GM18909 (cell line): ENCODE data around the gene NOXRED1.

Experiments
- ATAC-seq: cut with Tn5 transposase; IDR thresholded peaks from one replicate; pipeline ENCODE4 v1.9.1; 2021; ENCODE audit warnings: mild to moderate bottlenecking; ENCODE audit not compliant: unreplicated experiment, poor library complexity

NOXRED1 gene

DNA sequence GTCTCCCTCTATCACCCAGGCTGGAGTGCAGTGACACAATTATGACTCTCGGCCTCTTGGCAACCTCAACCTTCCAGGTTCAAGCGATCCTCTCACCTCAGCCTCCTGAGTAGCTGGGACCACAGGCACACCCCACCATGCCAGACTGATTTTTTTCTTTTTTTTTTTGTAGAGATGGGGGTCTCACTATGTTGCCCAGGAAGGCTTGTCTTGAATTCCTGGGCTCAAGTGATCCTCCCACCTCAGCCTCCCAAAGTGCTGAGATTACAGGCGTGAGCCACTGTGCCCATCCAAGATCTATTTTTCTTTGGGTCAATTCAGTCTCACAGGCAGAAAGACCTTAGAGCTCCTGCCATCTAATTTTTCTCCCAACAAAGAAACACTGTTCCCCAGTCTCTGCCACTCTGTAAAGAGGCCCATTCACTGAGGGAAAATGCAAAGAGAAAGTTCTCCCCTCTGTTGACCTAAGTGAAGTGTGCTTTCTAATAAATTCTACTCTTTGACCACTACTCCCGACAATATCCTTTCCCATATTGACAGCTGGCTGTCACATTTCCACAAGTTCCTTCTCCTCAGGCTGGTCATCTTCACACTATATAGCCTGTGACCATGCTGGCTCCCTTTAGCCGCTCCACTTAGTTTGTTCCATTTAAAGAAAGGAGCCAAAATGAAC lies 69.7 kb downstream of the NOXRED1 start:
- no peak for ATAC-seq

DNA sequence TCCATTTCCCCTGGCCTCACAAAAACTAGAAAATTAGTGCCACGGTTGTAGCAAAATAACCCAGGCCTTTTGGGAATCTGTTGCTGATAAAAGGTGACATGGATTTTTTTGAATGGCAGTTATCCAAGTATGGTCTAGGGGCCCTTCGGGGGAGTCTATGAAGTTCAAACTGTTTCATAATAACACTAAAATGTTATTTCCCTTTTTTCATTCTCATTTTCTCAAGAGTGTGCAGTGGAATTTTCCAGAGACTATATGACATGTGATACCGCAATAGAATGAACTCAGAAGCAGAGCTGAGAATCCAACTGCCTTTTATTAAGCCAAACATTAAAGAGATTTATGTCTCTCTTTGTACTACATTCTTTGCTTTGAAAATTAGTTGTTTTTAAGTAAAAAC lies 75.6 kb downstream of the NOXRED1 start:
- no peak for ATAC-seq

DNA sequence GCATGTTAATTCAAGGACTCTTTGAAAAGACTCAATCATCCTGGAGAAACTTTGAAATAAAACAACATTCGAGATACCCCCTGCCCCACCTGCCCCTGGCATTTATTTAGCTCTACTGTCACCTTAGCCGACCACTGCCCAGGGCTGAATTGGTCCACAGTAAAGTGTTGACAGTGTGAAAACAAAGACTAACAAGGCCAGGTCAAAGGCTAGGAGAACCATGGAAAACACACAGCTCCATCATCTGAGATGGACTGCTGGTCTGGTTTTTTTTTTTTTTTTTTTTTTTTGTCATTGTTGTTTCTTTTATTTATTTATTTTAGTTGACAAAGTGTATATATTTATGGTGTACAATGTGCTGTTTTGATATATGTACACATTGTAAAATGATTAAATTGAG lies 76.8 kb downstream of the NOXRED1 start:
- no peak for ATAC-seq

DNA sequence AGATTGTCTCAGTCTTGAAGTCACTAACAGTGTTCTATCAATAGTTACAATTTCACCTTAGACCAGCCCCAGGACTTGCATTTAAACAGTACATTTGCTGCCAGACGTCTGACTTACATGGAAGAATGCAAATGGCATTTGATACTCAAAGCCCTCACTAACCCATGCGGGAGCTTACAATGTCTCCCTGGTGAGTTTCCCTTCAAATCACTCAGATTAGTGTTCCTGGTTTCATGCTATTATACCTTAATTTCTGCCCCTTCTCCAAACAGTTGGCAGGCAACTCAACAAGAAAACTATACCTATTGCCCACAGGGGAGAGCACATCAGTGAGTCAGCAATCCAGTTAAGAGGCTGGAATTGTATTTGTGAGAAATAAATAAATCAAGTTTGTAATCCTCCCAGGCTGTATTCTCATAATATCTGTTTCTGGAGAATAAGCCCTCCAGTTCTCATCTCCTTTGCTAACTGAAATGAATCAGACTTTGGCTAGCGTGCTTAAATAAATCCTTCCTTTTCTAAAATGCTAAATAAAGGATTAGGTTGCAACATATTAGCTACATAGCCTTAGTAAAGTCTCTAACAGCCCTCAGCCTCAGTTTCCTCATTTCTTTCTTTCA lies 78.8 kb downstream of the NOXRED1 start:
- ATAC-seq, result no peak
